Measurements from ENCODE around the gene USP20. TPM values are rescaled to one million over a fixed set of nuclear protein-coding genes. Genes with fewer than 3 reads are reported as not detected.

USP20 gene
- total RNA-seq, 2 experiments from 2014 or later = 80.4 to 80.9 TPM

- H3K4me1 ChIP-seq (ENCODE audit: insufficient read depth, low read length) = peaks cover 3% of the 10 kb centered on the region
- no peaks in the 10 kb centered on the region for H3K9me3 ChIP-seq (ENCODE audit: control insufficient read depth in 1 of 2, insufficient read depth in 1 of 2, low read length in 2 of 2)
- H3K4me1 Mint-ChIP-seq (ENCODE audit: low read depth) = peaks cover 21% of the 10 kb centered on the region
- peaks cover 72% of the 10 kb centered on the region for H3K36me3 Mint-ChIP-seq (ENCODE audit: low read depth)
- no peak overlapping the region for H3K4me3 ChIP-seq (ENCODE audit: low read length)
- H3K27me3 Mint-ChIP-seq = no peaks in the 10 kb centered on the region
- TF ChIP-seq CTCF (IDR thresholded peaks at IDR 0.05) = no peak
- ChIA-PET CTCF (no interaction called here), POLR2A (no interaction called here)
- no peak overlapping the region for H3K27ac ChIP-seq (ENCODE audit: low read depth in 1 of 2, low read length in 2 of 2)
- ATAC-seq (ENCODE audit: poor library complexity) (no peak), DNase-seq (no peak)
- H3K27me3 ChIP-seq (ENCODE audit: control insufficient read depth in 1 of 2, insufficient read depth in 2 of 2, low read length in 2 of 2) = no peaks in the 10 kb centered on the region
- H3K4me3 Mint-ChIP-seq = no peak overlapping the region
- peaks cover 66% of the 10 kb centered on the region for H3K36me3 ChIP-seq (ENCODE audit: insufficient read depth, low read length)
- H3K9me3 Mint-ChIP-seq = no peaks in the 10 kb centered on the region
- H3K27ac Mint-ChIP-seq = peak overlapping the region; percentile 42
- intact Hi-C loops (cut with DNase I, micrococcal nuclease) = no loop called here
These were observed 78.8 kb downstream of the USP20 start for GRCh38 chr9:129914051-129914450.

GRCh38 chr9:129916707-129917106 is 81.4 kb downstream of the USP20 start:
- intact Hi-C loops (cut with DNase I, micrococcal nuclease) = no loop called here
- Histone ChIP-seq H3K4me1 (ENCODE audit: insufficient read depth, low read length) (no peaks in the 10 kb centered on the region), H3K4me3 (ENCODE audit: low read length) (no peak overlapping the region), H3K27ac (ENCODE audit: low read depth in 1 of 2, low read length in 2 of 2) (no peak overlapping the region), H3K9me3 (ENCODE audit: control insufficient read depth in 1 of 2, insufficient read depth in 1 of 2, low read length in 2 of 2) (no peaks in the 10 kb centered on the region), H3K36me3 (ENCODE audit: insufficient read depth, low read length) (peaks cover 53% of the 10 kb centered on the region), H3K27me3 (ENCODE audit: control insufficient read depth in 1 of 2, insufficient read depth in 2 of 2, low read length in 2 of 2) (no peaks in the 10 kb centered on the region)
- no peak for TF ChIP-seq CTCF (IDR thresholded peaks at IDR 0.05)
- Mint-ChIP-seq H3K9me3 (no peaks in the 10 kb centered on the region), H3K27me3 (no peaks in the 10 kb centered on the region), H3K4me3 (no peak overlapping the region), H3K27ac (peak overlapping the region; percentile 21), H3K4me1 (ENCODE audit: low read depth) (peaks cover 22% of the 10 kb centered on the region), H3K36me3 (ENCODE audit: low read depth) (peaks cover 73% of the 10 kb centered on the region)
- ATAC-seq (ENCODE audit: poor library complexity) (no peak), DNase-seq (no peak)
- ChIA-PET POLR2A (interaction anchor here (0.6 to 1.3 kb wide), 2 partner anchors 28 to 39 kb away, joined by 3 to 5 read pairs; no protein-coding TSS in a partner anchor), CTCF (interaction anchor here (1.1 to 1.9 kb wide), 2 partner anchors 32 kb away, joined by 4 to 5 read pairs; no protein-coding TSS in a partner anchor)

- Histone ChIP-seq H3K27me3 (ENCODE audit: control insufficient read depth in 1 of 2, insufficient read depth in 2 of 2, low read length in 2 of 2) (no peaks in the 10 kb centered on the region), H3K36me3 (ENCODE audit: insufficient read depth, low read length) (peaks cover 62% of the 10 kb centered on the region), H3K4me1 (ENCODE audit: insufficient read depth, low read length) (no peaks in the 10 kb centered on the region), H3K27ac (ENCODE audit: low read depth in 1 of 2, low read length in 2 of 2) (no peak overlapping the region), H3K9me3 (ENCODE audit: control insufficient read depth in 1 of 2, insufficient read depth in 1 of 2, low read length in 2 of 2) (no peaks in the 10 kb centered on the region), H3K4me3 (ENCODE audit: low read length) (no peak overlapping the region)
- intact Hi-C loops (cut with DNase I, micrococcal nuclease) = no loop called here
- Mint-ChIP-seq H3K27ac (peak overlapping the region; percentile 21), H3K27me3 (no peaks in the 10 kb centered on the region), H3K36me3 (ENCODE audit: low read depth) (peaks cover 80% of the 10 kb centered on the region), H3K4me1 (ENCODE audit: low read depth) (peaks cover 27% of the 10 kb centered on the region), H3K4me3 (no peak overlapping the region), H3K9me3 (no peaks in the 10 kb centered on the region)
- CTCF ChIA-PET = interaction anchor here (1.0 kb wide), 1 partner anchor 39 kb away, joined by 3 read pairs; no protein-coding TSS in a partner anchor
- POLR2A ChIA-PET = interaction anchor here (0.6 to 1.6 kb wide), 5 partner anchors 23 to 123 kb away, joined by 3 to 4 read pairs (median 4); no protein-coding TSS in a partner anchor
- DNase-seq (no peak), ATAC-seq (ENCODE audit: poor library complexity) (no peak)
- TF ChIP-seq CTCF (IDR thresholded peaks at IDR 0.05) = no peak
These were observed 83.2 kb downstream of the USP20 start for GRCh38 chr9:129918296-129918950.
